GM12878 (cell line): ENCODE data around the gene MVB12B. TPM values are rescaled to one million over a fixed set of nuclear protein-coding genes. Genes with fewer than 3 reads are reported as not detected.

Source experiments
- polyA plus RNA-seq, 11 experiments: library from polyadenylated mRNA; depleted of rRNA in 4 of 11; unstranded in 6 of 11; stranded (reverse) in 5 of 11; fragments of >200 nt; fragmentation: Nextera tagmentation in 4 of 11; fragmentation: Illumina TruSeq in 1 of 11; extraction: Ambion mirVana in 4 of 11; extraction: Trizol in 1 of 11; gene quantifications; 1 replicate in 1 of 11; 2 replicates in 10 of 11; pipeline versions ENCODE4 v1.2.1 to v1.2.3, GENCODE V29; 2011 to 2016; ENCODE audit warnings: inconsistent platforms in 2 of 11, missing spikeins in 2 of 11, low read depth in 1 of 11
- small RNA-seq: library from RNA; depleted of rRNA; stranded (forward); fragments of <200 nt; gene quantifications from one replicate; pipeline ENCODE3, GENCODE V24; 2014
- total RNA-seq, 4 experiments: library from RNA; depleted of rRNA in 3 of 4; stranded (reverse); fragments of >200 nt in 3 of 4; fragmentation: Illumina TruSeq in 1 of 4; extraction: Trizol in 1 of 4; gene quantifications; 2 replicates each; pipeline versions ENCODE4 v1.2.1 to v1.2.3, GENCODE V29; 2013 to 2021

Gene MVB12B
- total and polyA plus RNA-seq, 10 of the 15 experiments (the other 5 are each of a cell fraction or from before 2014, with no cell fraction given), result 0.08 TPM; not detected in 9

Small RNA genes within 50 kb of the gene (small RNA-seq; reads per million reads assigned to genes)
- gene RF00108, result not detected
